Measurements from ENCODE around the gene NR2F6.
A peak's percentile ranks its signal among the peaks of the same experiment; 100 is the strongest.

The NR2F6 gene

GRCh38 chr19:17235300-17235970 lies 10.3 kb downstream of the NR2F6 start:
- peaks cover 34% of the 10 kb centered on the region for H3K36me3 ChIP-seq (ENCODE audit: control insufficient read depth, low read depth, low read length)
- H3K27ac ChIP-seq (ENCODE audit: low read length): peak overlapping the region; percentile 30

GRCh38 chr19:17234911-17235299 lies 10.8 kb downstream of the NR2F6 start:
- Histone ChIP-seq H3K4me3 (ENCODE audit: low read length) (peak overlapping the region; percentile 85), H3K27me3 (ENCODE audit: control insufficient read depth, insufficient read depth, low read length) (no peaks in the 10 kb centered on the region), H3K9ac (ENCODE audit: low read length) (peak overlapping the region; percentile 70), H3K4me1 (ENCODE audit: control insufficient read depth, low read depth, low read length) (peaks cover 5% of the 10 kb centered on the region), H3K9me3 (ENCODE audit: control insufficient read depth, low read depth, low read length) (no peaks in the 10 kb centered on the region), H3K36me3 (ENCODE audit: control insufficient read depth, low read depth, low read length) (peaks cover 36% of the 10 kb centered on the region), H3K27ac (ENCODE audit: low read length) (peak overlapping the region; percentile 30)

More at GRCh38 chr19:17235300-17235970, 10.3 kb downstream of the NR2F6 start:
- peak overlapping the region; percentile 70 for H3K9ac ChIP-seq (ENCODE audit: low read length)
- H3K4me1 ChIP-seq (ENCODE audit: control insufficient read depth, low read depth, low read length): peaks cover 5% of the 10 kb centered on the region
- H3K9me3 ChIP-seq (ENCODE audit: control insufficient read depth, low read depth, low read length): no peaks in the 10 kb centered on the region
- peak overlapping the region; percentile 85 for H3K4me3 ChIP-seq (ENCODE audit: low read length)
- H3K27me3 ChIP-seq (ENCODE audit: control insufficient read depth, insufficient read depth, low read length): no peaks in the 10 kb centered on the region

GRCh38 chr19:17232258-17232657 lies 13.5 kb downstream of the NR2F6 start:
- H3K27ac ChIP-seq (ENCODE audit: low read length): no peak overlapping the region
- H3K4me3 ChIP-seq (ENCODE audit: low read length): no peak overlapping the region
- peaks cover 26% of the 10 kb centered on the region for H3K36me3 ChIP-seq (ENCODE audit: control insufficient read depth, low read depth, low read length)
- H3K27me3 ChIP-seq (ENCODE audit: control insufficient read depth, insufficient read depth, low read length): no peaks in the 10 kb centered on the region
- H3K9me3 ChIP-seq (ENCODE audit: control insufficient read depth, low read depth, low read length): no peaks in the 10 kb centered on the region
- no peak overlapping the region for H3K9ac ChIP-seq (ENCODE audit: low read length)
- H3K4me1 ChIP-seq (ENCODE audit: control insufficient read depth, low read depth, low read length): peaks cover 5% of the 10 kb centered on the region

- H3K27ac ChIP-seq (ENCODE audit: low read length): no peak overlapping the region
- H3K9me3 ChIP-seq (ENCODE audit: control insufficient read depth, low read depth, low read length): no peaks in the 10 kb centered on the region
- peaks cover 26% of the 10 kb centered on the region for H3K36me3 ChIP-seq (ENCODE audit: control insufficient read depth, low read depth, low read length)
- no peaks in the 10 kb centered on the region for H3K4me1 ChIP-seq (ENCODE audit: control insufficient read depth, low read depth, low read length)
- no peak overlapping the region for H3K9ac ChIP-seq (ENCODE audit: low read length)
- H3K27me3 ChIP-seq (ENCODE audit: control insufficient read depth, insufficient read depth, low read length): no peaks in the 10 kb centered on the region
- H3K4me3 ChIP-seq (ENCODE audit: low read length): no peak overlapping the region
Observed at GRCh38 chr19:17229890-17230289, 15.8 kb downstream of the NR2F6 start.

DNA sequence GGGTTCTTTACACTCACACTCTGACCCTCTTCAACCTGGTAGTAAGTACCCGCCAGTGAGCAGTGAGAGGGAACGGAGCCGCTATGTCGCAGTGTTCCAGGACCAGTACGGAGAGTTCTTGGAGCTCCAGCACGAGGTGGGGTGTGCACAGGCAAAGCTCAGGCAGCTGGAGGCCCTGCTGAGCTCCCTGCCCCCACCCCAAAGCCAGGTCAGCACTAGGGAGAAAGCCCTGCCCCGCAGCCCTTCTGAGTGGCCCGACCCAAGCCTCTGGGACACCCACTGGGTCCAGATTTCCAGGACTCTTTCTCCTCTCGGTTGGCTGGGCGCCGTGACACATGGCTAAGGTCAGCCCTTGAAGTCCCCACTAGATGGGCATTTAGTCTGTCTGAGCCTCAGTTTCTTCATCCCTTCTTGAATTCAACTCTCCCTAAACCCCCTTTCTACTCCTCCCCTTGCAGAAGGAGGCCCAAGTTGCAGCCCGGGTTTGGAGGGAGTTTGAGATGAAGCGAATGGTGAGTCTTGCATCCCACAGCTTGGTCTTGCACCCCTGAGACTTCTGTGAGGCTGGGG lies 17.8 kb downstream of the NR2F6 start:
- Histone ChIP-seq H3K9me3 (ENCODE audit: control insufficient read depth, low read depth, low read length) (no peaks in the 10 kb centered on the region), H3K27ac (ENCODE audit: low read length) (no peak overlapping the region), H3K4me1 (ENCODE audit: control insufficient read depth, low read depth, low read length) (no peaks in the 10 kb centered on the region), H3K9ac (ENCODE audit: low read length) (no peak overlapping the region), H3K4me3 (ENCODE audit: low read length) (no peak overlapping the region), H3K27me3 (ENCODE audit: control insufficient read depth, insufficient read depth, low read length) (no peaks in the 10 kb centered on the region), H3K36me3 (ENCODE audit: control insufficient read depth, low read depth, low read length) (peaks cover 20% of the 10 kb centered on the region)

GRCh38 chr19:17226002-17226933 lies 19.5 kb downstream of the NR2F6 start, which contains the start of gene OCEL1:
OCEL1 (plus strand) TSS chr19:17226226; CDS start chr19:17226248, 22 bp downstream.
- Histone ChIP-seq H3K9ac (ENCODE audit: low read length) (peak within 1 kb of the TSS; percentile 39), H3K27ac (ENCODE audit: low read length) (no peak within 1 kb of the TSS), H3K4me1 (ENCODE audit: control insufficient read depth, low read depth, low read length) (no peaks in the 10 kb centered on the region), H3K36me3 (ENCODE audit: control insufficient read depth, low read depth, low read length) (peaks cover 9% of the 10 kb centered on the region), H3K4me3 (ENCODE audit: low read length) (peak within 1 kb of the TSS; percentile 55), H3K27me3 (ENCODE audit: control insufficient read depth, insufficient read depth, low read length) (no peaks in the 10 kb centered on the region), H3K9me3 (ENCODE audit: control insufficient read depth, low read depth, low read length) (no peaks in the 10 kb centered on the region)

DNA sequence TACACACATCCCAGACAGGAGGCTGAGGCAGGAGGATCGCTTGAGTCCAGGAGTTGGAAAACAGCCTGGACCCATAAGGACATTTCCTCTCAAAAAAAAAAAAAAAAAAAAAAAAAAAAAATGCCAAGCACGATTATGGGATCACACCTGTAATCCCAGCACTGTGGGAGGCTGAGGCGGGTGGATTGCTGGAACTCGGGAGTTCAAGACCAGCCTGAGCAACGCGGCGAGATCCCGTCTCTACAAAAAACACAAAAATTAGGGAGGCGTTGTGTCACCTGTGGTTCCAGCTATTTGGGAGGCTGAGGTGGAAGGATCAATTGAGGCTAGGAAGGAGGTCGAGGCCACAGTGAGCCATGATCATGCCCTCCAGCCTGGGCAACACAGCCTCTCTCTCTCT lies 20.7 kb downstream of the NR2F6 start:
- H3K9ac ChIP-seq (ENCODE audit: low read length): no peak overlapping the region
- no peaks in the 10 kb centered on the region for H3K4me1 ChIP-seq (ENCODE audit: control insufficient read depth, low read depth, low read length)
- no peaks in the 10 kb centered on the region for H3K27me3 ChIP-seq (ENCODE audit: control insufficient read depth, insufficient read depth, low read length)
- no peak overlapping the region for H3K4me3 ChIP-seq (ENCODE audit: low read length)
- peaks cover 4% of the 10 kb centered on the region for H3K36me3 ChIP-seq (ENCODE audit: control insufficient read depth, low read depth, low read length)
- H3K9me3 ChIP-seq (ENCODE audit: control insufficient read depth, low read depth, low read length): no peaks in the 10 kb centered on the region
- no peak overlapping the region for H3K27ac ChIP-seq (ENCODE audit: low read length)

DNA sequence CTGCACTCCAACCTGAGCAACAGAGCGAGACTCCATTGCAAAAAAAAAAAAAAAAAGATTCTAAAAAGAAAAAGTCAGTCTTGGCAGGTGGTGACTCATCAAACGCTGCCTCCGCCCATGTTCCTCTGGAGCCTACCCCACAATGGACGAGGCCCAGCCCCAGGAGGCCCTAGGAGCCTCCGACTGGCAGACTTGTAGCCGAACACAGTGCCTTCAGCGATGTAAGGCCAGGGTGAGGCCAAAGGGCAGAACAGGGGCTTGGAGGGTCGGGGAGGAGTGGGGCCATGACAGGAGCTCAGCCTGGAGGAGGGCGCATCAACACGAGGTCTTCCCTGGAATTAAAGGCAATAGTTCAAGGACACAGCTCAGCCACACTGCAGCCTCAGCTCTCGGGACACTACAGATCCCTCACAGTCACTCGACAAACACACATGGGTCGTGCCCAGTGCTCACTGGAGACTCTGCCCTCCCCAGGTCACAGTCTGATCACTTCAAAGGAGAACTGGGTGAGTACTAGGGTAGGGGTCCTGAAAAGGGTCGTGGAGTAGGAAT lies 25.4 kb downstream of the NR2F6 start:
- Histone ChIP-seq H3K9me3 (ENCODE audit: control insufficient read depth, low read depth, low read length) (no peaks in the 10 kb centered on the region), H3K27me3 (ENCODE audit: control insufficient read depth, insufficient read depth, low read length) (no peaks in the 10 kb centered on the region), H3K4me1 (ENCODE audit: control insufficient read depth, low read depth, low read length) (peaks cover 4% of the 10 kb centered on the region), H3K9ac (ENCODE audit: low read length) (no peak overlapping the region), H3K36me3 (ENCODE audit: control insufficient read depth, low read depth, low read length) (peaks cover 10% of the 10 kb centered on the region), H3K4me3 (ENCODE audit: low read length) (no peak overlapping the region), H3K27ac (ENCODE audit: low read length) (no peak overlapping the region)

GRCh38 chr19:17219286-17219685 lies 26.4 kb downstream of the NR2F6 start:
- H3K27me3 ChIP-seq (ENCODE audit: control insufficient read depth, insufficient read depth, low read length): no peaks in the 10 kb centered on the region
- H3K4me1 ChIP-seq (ENCODE audit: control insufficient read depth, low read depth, low read length): peaks cover 8% of the 10 kb centered on the region
- H3K27ac ChIP-seq (ENCODE audit: low read length): no peak overlapping the region
- H3K4me3 ChIP-seq (ENCODE audit: low read length): no peak overlapping the region
- H3K36me3 ChIP-seq (ENCODE audit: control insufficient read depth, low read depth, low read length): peaks cover 10% of the 10 kb centered on the region
- H3K9me3 ChIP-seq (ENCODE audit: control insufficient read depth, low read depth, low read length): no peaks in the 10 kb centered on the region
- no peak overlapping the region for H3K9ac ChIP-seq (ENCODE audit: low read length)

- H3K4me3 ChIP-seq (ENCODE audit: low read length): peak overlapping the region; percentile 75
- no peaks in the 10 kb centered on the region for H3K27me3 ChIP-seq (ENCODE audit: control insufficient read depth, insufficient read depth, low read length)
- peak overlapping the region; percentile 18 for H3K27ac ChIP-seq (ENCODE audit: low read length)
- no peaks in the 10 kb centered on the region for H3K9me3 ChIP-seq (ENCODE audit: control insufficient read depth, low read depth, low read length)
- H3K9ac ChIP-seq (ENCODE audit: low read length): peak overlapping the region; percentile 89
- H3K4me1 ChIP-seq (ENCODE audit: control insufficient read depth, low read depth, low read length): peaks cover 9% of the 10 kb centered on the region
- peaks cover 14% of the 10 kb centered on the region for H3K36me3 ChIP-seq (ENCODE audit: control insufficient read depth, low read depth, low read length)
Observed at GRCh38 chr19:17216058-17216670, 29.6 kb downstream of the NR2F6 start.

Data from iPS-18a (cell line).